Activated CD4-positive, alpha-beta T cell treated with anti-CD3 and anti-CD28 coated beads, Interleukin-2, amount 50 U/mL, for 48 hours (primary cell): ENCODE data around the gene ADAMTSL3.
"Not testable (repeated sequence)": the region's sequence is repeated elsewhere in the genome, so short reads cannot be mapped to it uniquely, and the experiment has no call there.

Experiments used
- DNase-seq, 2 experiments: peaks; one replicate each; pipeline ENCODE4 v3.0.0-alpha.2; 2020

The ADAMTSL3 gene

DNA sequence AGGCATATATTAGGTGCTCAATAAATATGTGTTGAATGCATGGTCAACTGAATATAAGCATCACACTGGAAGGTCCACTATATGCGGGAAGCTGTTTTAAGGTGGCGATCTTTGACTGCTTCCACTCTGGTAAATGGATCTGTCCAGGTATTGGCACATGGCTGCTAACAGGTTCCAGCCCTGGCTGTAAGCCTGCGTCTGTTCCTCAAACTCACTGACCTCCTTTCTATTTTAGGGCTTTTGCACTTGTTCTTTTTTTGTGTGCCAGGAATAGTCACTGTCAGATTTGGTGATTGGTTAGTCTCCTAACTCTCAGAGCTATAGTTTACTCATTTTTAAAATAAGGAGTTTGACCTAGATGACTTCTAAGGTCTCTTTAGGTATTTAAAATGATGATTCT lies 46.2 kb downstream of the ADAMTSL3 start:
- DNase-seq, result no peak

GRCh38 chr15:83702314-83702713 lies 48.4 kb downstream of the ADAMTSL3 start:
- DNase-seq, result not testable (repeated sequence)

DNA sequence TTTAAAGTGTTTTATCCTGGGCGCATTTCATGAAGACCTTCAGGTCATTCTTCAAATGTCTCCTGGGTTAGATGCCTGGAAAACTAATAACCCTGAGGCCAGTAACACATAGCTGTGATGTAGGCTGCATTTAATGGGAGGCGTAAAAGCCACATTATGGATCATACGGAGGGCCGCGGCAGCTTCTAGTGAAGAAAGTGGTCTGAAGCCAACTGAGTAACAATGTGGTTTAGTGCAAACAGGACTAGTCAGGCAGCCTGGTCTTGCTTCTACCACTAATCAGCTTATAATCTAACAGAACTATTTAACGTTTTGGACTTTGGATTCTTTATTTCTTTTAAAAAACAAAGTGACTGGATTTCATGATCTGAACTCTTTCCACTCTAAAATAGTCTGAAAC lies 54.4 kb downstream of the ADAMTSL3 start:
- DNase-seq, result no peak

DNA sequence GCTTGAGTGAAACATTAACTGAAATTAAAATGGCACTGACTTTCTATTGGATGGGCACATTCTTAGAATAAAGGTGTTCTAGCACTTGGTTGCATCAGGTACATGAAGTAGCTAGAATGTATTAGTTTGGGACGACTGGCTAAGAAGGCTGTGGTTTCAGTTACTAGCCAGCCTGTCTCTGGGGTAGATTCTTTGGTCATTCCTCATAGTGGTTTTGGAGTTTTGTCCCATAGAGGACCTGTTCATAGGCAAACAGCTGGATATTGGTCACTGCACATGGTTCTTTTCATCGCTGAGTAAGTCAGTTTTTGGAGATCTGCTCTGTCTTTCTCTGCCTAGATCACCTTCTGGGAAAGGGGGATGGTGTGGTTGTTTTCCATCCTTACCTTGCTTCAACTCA lies 55.3 kb downstream of the ADAMTSL3 start:
- no peak for DNase-seq

- no peak for DNase-seq
These were observed 55.9 kb downstream of the ADAMTSL3 start for GRCh38 chr15:83709811-83710210.

GRCh38 chr15:83710452-83710851 lies 56.5 kb downstream of the ADAMTSL3 start:
- DNase-seq, result no peak

GRCh38 chr15:83711236-83711635 lies 57.3 kb downstream of the ADAMTSL3 start:
- no peak for DNase-seq

DNA sequence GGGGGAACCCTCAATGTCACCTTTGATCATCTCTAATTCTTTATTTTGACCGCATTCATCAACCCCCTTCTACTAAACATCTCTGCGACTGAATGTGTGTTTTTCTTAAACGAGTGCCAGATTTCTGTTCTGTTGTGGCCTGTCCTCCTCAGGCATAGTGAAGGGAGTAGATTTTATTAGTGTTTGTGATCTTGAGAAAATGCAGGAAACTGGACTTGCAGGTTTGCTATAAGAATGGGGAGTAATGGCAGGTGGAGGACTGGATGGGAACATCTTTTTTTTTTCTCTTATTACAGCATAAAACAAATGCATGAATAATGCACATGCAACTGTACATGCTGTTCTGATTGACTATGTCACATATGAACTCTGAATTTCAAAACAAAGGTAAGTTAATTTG lies 59.3 kb downstream of the ADAMTSL3 start:
- DNase-seq, result no peak

GRCh38 chr15:83714939-83715628 lies 61.2 kb downstream of the ADAMTSL3 start:
- no peak for DNase-seq

DNA sequence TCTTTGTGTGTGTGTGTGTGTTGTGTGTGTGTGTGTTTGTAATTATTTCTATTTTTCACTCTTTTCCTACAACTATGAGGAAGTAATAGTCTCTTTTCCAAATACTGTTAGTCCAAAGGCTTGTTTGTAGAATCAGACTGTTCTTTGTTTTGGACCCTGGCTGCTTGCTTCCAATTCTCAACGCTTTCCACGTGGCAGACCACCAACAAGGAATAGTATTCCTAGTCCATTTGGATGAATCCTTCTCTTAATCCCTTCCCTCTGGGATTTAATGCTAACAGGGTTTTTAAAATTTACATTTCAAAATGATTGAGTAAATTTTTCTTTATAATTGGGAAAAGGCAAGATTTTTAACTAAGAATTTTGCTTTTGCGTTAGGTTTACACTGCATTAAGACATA lies 62.7 kb downstream of the ADAMTSL3 start:
- no peak for DNase-seq

DNA sequence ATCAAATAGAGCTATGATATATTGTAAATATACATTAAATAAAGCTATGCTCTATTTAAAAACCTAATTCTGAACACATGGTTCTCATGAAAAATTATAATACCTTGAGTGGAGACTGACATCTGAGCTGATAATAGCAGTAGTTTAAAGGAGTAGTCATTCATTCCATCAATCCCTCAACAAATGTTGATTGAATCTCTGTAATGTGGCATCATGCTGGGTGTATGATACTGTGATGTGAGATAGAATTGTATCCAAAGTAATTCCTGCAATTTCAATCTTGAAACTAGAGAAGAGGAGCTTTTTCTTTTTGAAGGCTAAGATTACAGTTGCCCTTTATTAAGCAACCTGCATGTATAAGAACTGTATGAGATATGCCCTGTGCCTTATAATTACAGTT lies 63.1 kb downstream of the ADAMTSL3 start:
- DNase-seq, result no peak

DNA sequence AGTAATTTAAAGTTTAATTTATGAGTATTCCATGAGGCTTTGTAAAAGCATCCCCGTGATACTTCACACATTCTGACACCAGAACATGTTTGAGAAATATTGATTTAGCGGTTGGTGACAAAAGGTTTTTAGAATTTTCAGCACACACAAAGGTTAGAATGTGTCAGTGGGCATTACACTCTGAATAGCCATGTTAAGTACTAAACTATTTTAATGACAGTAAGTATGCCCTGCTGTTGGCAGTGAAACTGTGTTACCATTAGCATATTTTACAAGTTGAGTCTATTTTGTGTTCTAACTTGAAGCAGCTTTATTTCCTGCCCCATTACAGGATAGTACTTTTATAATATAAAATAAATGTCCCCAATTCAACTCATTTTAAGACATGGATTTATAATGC lies 66.5 kb downstream of the ADAMTSL3 start:
- DNase-seq, result no peak

DNA sequence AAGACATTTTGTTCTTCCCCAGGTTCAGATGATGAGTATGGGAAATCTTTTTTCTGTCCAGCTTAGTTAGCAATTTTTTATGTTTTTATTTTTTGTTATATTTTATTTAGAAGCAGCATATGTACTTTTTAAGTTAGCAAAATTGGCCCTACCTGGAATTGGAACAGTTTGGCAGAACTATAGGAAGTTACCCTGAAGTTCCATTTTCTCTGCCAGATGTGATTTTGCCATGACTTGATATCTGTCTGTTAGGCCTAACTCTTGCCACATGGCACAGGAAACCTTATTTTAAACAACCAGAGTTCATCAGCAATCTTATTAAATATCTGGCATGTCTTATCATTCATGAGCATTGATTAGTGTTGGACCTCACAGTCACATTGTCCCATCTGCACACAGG lies 67.1 kb downstream of the ADAMTSL3 start:
- no peak for DNase-seq

DNA sequence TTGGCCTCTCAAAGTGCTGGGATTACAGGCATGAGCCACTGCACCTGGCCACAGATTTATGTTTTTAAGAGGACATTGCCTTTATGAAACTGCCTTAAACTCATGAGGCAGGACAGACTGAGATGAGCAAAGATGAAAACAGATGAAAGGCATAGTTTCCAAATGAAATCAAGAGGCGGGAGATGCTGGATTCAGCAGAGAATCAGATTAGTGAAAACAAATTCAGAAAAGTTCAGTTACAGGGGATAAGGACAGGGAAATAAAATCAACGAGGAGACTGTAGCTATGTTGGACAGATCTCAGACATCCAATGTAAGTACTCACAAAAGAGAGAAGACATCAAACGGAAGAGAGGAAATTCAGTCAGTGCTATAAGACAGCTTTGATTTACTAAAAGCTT lies 68.1 kb downstream of the ADAMTSL3 start:
- DNase-seq, result no peak

- no peak for DNase-seq
These were observed 69.3 kb downstream of the ADAMTSL3 start for GRCh38 chr15:83723216-83723615.

DNA sequence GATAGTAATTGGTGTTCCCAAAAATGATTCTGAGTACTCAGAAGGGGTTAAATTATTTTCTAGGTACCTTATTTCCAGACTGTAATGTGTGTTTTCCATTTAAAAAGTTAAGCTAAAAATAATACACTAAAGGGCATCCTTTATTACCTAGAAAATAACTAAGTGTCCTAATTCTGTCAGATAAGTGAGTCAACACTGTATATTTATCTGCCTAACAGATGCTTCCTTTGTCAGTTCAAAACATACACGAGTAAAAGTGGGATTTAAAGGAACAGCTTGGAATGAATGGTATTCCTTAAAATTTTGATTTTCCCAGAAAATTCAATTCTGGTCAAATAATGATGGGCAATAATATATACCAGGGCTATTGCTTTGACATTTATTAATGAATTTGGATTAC lies 78.3 kb downstream of the ADAMTSL3 start:
- no peak for DNase-seq

GRCh38 chr15:83732770-83733169 lies 78.8 kb downstream of the ADAMTSL3 start:
- no peak for DNase-seq

DNA sequence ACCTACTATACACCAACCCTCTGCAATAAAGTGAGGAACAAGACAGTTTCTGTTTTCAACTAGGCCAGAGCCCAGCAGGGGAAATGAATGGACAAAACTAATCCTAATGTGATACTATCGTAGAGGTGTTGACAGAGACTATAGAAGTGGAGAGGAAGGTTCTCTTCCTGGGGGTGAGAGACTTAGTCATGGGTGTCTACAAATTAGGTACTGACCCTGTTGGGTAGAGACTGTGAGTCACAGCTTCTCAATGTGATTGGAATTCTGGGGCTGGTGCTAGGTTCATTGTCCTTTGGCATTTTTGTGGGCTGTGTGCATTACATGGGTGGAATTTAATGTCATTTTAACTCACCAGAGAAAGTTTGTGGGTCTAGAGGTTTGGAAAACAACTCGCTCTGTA lies 79.3 kb downstream of the ADAMTSL3 start:
- no peak for DNase-seq

DNA sequence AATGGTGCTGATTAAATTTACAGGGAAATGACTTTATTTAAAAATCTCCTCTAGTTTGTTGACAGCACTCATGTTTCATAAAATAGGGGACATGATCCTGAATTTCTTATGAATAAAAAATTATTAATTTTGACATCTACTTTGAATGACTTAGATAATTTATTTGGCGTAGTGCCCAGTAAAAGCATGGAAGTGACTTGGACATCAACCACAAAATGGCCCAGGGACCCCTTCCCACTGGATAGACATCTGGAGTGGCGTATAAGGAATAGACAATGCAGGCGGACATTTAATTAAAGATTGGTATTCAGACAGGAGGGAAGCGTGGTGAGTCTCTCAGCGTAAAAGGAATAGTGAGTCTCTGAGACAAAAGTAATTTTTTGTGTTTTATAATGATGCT lies 79.8 kb downstream of the ADAMTSL3 start:
- DNase-seq, result no peak

GRCh38 chr15:83734487-83734886 lies 80.6 kb downstream of the ADAMTSL3 start:
- no peak for DNase-seq

- no peak for DNase-seq
These were observed 85.7 kb downstream of the ADAMTSL3 start for GRCh38 chr15:83739629-83740028.

GRCh38 chr15:83745771-83746170 lies 91.8 kb downstream of the ADAMTSL3 start:
- no peak for DNase-seq

DNA sequence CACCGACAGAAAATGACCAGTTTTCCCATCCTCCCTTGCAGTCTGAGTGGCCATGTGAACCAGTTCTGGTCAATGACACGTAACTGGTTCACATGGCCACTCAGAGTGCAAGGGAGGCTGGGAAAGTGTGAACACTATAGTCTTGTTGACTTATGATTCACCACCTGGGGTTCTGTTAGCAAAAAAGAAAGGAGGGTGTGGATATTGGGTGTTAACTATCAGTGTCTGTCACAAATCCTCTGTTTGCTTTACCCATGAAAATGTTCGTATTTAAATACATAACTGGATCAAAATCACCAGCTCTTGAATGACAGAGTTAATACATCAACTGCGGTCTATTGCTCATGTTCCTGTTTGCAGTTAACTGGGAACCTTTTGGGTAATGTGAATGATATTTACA lies 92.3 kb downstream of the ADAMTSL3 start:
- DNase-seq, result no peak

- no peak for DNase-seq
These were observed 93.3 kb downstream of the ADAMTSL3 start for GRCh38 chr15:83747050-83747717.

GRCh38 chr15:83747718-83748110 lies 93.8 kb downstream of the ADAMTSL3 start:
- DNase-seq, result no peak
